ENCODE data around the gene POTEH. TPM values are rescaled to one million over a fixed set of nuclear protein-coding genes. Genes with fewer than 3 reads are reported as not detected.
"Not testable (repeated sequence)": the region's sequence is repeated elsewhere in the genome, so short reads cannot be mapped to it uniquely, and the experiment has no call there.

POTEH gene
- total and polyA plus RNA-seq, 2 of the 4 experiments (the other 2 are of a cell fraction) = not detected

GRCh38 chr22:15687676-15688075 is 2.1 kb upstream of the POTEH start:
- H2AFZ ChIP-seq (replicated peaks; ENCODE audit: low read length, poor library complexity); H3K27ac ChIP-seq (ENCODE audit: insufficient read depth, low read length); H3K9me1 ChIP-seq (ENCODE audit: insufficient read depth, low read length); H4K8ac ChIP-seq (ENCODE audit: low read depth in 2 of 2, low read length in 2 of 2); H3K79me1 ChIP-seq (ENCODE audit: low read depth in 1 of 2, low read length in 2 of 2); H2BK120ac ChIP-seq (ENCODE audit: low read depth, low read length); H3K27me3 ChIP-seq (ENCODE audit: control insufficient read depth, insufficient read depth, low read length); H3K9me3 ChIP-seq (ENCODE audit: control insufficient read depth, insufficient read depth, low read length); H4K91ac ChIP-seq (ENCODE audit: insufficient read depth, low read depth, low read length); in situ Hi-C loops (cut with MboI; ENCODE audit: low sequenced_read_pairs); H2AK5ac ChIP-seq (ENCODE audit: low read depth, low read length); H2BK5ac ChIP-seq (ENCODE audit: low read depth, low read length, poor library complexity, severe bottlenecking); H3K18ac ChIP-seq (ENCODE audit: low read depth, low read length); H3K36me3 ChIP-seq (ENCODE audit: control insufficient read depth, insufficient read depth, low read length); H3K23ac ChIP-seq (ENCODE audit: low read depth, low read length); H3K4me1 ChIP-seq (ENCODE audit: control insufficient read depth, insufficient read depth, low read length); BruUV-seq (replicated peaks); POLR2A ChIA-PET (ENCODE audit: unreplicated experiment); ATAC-seq (ENCODE audit: low read depth); H2BK15ac ChIP-seq (ENCODE audit: low read depth, low read length); H4K5ac ChIP-seq (ENCODE audit: low read depth, low read length); H2BK20ac ChIP-seq (ENCODE audit: low read depth, low read length); H4K20me1 ChIP-seq (ENCODE audit: insufficient read depth, low read length); intact Hi-C loops (cut with micrococcal nuclease); H3K9ac ChIP-seq (ENCODE audit: low read depth, low read length); H3K56ac ChIP-seq (ENCODE audit: extremely low read depth, insufficient read depth, low read length); H3K4me2 ChIP-seq (ENCODE audit: low read depth, low read length); dilution Hi-C loops (cut with HindIII; ENCODE audit: low sequenced_read_pairs, unreplicated experiment); H3K4me3 ChIP-seq (ENCODE audit: insufficient read depth, low read depth, low read length); CTCF ChIA-PET; H2AK9ac ChIP-seq (replicated peaks; ENCODE audit: low read depth, low read length, poor library complexity); H3K14ac ChIP-seq (replicated peaks; ENCODE audit: low read depth, low read length); DNase-seq; H3K4ac ChIP-seq (ENCODE audit: low read depth, low read length): not testable (repeated sequence)
- WGBS, 2 experiments (ENCODE audit: extremely low coverage in 2 of 2, insufficient read length in 1 of 2) = no CpG with 5 or more reads among the region's 4 CpGs

GRCh38 chr22:15688090-15688489 is 1.7 kb upstream of the POTEH start:
- WGBS, 2 experiments (ENCODE audit: extremely low coverage in 2 of 2, insufficient read length in 1 of 2) = no CpG with 5 or more reads among the region's 2 CpGs
- H3K79me1 ChIP-seq (ENCODE audit: low read depth in 1 of 2, low read length in 2 of 2); H2BK5ac ChIP-seq (ENCODE audit: low read depth, low read length, poor library complexity, severe bottlenecking); H3K4me1 ChIP-seq (ENCODE audit: control insufficient read depth, insufficient read depth, low read length); H4K8ac ChIP-seq (ENCODE audit: low read depth in 2 of 2, low read length in 2 of 2); H3K14ac ChIP-seq (replicated peaks; ENCODE audit: low read depth, low read length); BruUV-seq (replicated peaks); H3K4me3 ChIP-seq (ENCODE audit: insufficient read depth, low read depth, low read length); intact Hi-C loops (cut with micrococcal nuclease); DNase-seq; H3K56ac ChIP-seq (ENCODE audit: extremely low read depth, insufficient read depth, low read length); ATAC-seq (ENCODE audit: low read depth); H2BK15ac ChIP-seq (ENCODE audit: low read depth, low read length); H3K9me1 ChIP-seq (ENCODE audit: insufficient read depth, low read length); CTCF ChIA-PET; H2BK120ac ChIP-seq (ENCODE audit: low read depth, low read length); H3K27ac ChIP-seq (ENCODE audit: insufficient read depth, low read length); H2BK20ac ChIP-seq (ENCODE audit: low read depth, low read length); H3K18ac ChIP-seq (ENCODE audit: low read depth, low read length); H3K27me3 ChIP-seq (ENCODE audit: control insufficient read depth, insufficient read depth, low read length); H2AFZ ChIP-seq (replicated peaks; ENCODE audit: low read length, poor library complexity); dilution Hi-C loops (cut with HindIII; ENCODE audit: low sequenced_read_pairs, unreplicated experiment); H4K91ac ChIP-seq (ENCODE audit: insufficient read depth, low read depth, low read length); POLR2A ChIA-PET (ENCODE audit: unreplicated experiment); H2AK5ac ChIP-seq (ENCODE audit: low read depth, low read length); in situ Hi-C loops (cut with MboI; ENCODE audit: low sequenced_read_pairs); H3K4me2 ChIP-seq (ENCODE audit: low read depth, low read length); H4K5ac ChIP-seq (ENCODE audit: low read depth, low read length); H3K9me3 ChIP-seq (ENCODE audit: control insufficient read depth, insufficient read depth, low read length); H4K20me1 ChIP-seq (ENCODE audit: insufficient read depth, low read length); H3K9ac ChIP-seq (ENCODE audit: low read depth, low read length); H3K4ac ChIP-seq (ENCODE audit: low read depth, low read length); H3K23ac ChIP-seq (ENCODE audit: low read depth, low read length); H3K36me3 ChIP-seq (ENCODE audit: control insufficient read depth, insufficient read depth, low read length); H2AK9ac ChIP-seq (replicated peaks; ENCODE audit: low read depth, low read length, poor library complexity): not testable (repeated sequence)

Measured in IMR-90 (cell line).